HepG2 (cell line): ENCODE data around the gene RNPEPL1. TPM values are rescaled to one million over a fixed set of nuclear protein-coding genes. Genes with fewer than 3 reads are reported as not detected.

Experiments
- ATAC-seq: fragments of 200-7000 bp; cut with Tn5 transposase; 3 replicates; pipeline ENCODE4 v1.9.1; 2020; ENCODE audit warnings: mild to moderate bottlenecking, moderate library complexity
- BruUV-seq: library from RNA; stranded (reverse); fragments of 400-500 nt; replicated peaks from 2 replicates; lab custom pipeline; 2021; lab: Mats Ljungman, UMichigan
- CTCF ChIA-PET: fragments of 300-600 bp; formaldehyde crosslinking; extraction: SDS; loops from one replicate; lab custom pipeline; 2021; ENCODE audit warnings: low total read pairs, inconsistent platforms, low intra/inter-chr PET ratio; lab: Yijun Ruan, JAX
- POLR2A ChIA-PET: fragments of 350-600 bp; sonication (Branson Sonifier 250); formaldehyde crosslinking; loops from one replicate; lab custom pipeline; 2020; ENCODE audit warnings: antibody characterized with exemption, inconsistent platforms; lab: Yijun Ruan, JAX
- DNase-seq: peaks from one replicate; pipeline ENCODE4 v3.0.0-alpha.2; 2015; ENCODE audit warnings: low spot score
- FAIRE-seq: peaks from 3 replicates; lab custom pipeline; 2011; peaks lifted over from hg19 to GRCh38; lab: Jason Lieb, UNC
- H2AFZ ChIP-seq: one replicate; pipeline ENCODE4 v1.6.1; 2011; ENCODE audit warnings: low read length, inconsistent platforms
- H3K27ac ChIP-seq: fragments of 300-600 bp; 3 replicates; pipeline ENCODE4 v1.8.0; 2011; ENCODE audit warnings: mixed run types, mild to moderate bottlenecking, mixed read lengths, low read length, inconsistent platforms; ENCODE audit not compliant: insufficient read depth; ENCODE audit errors: extremely low read length
- H3K27me3 ChIP-seq, 2 experiments: fragments of 200-600 bp in 1 of 2; 2 replicates in 1 of 2; 3 replicates in 1 of 2; pipeline versions ENCODE4 v1.6.0 to v1.8.0; 2011; ENCODE audit warnings: low read length in 2 of 2, mild to moderate bottlenecking in 2 of 2, moderate library complexity in 2 of 2, inconsistent platforms in 1 of 2; ENCODE audit not compliant: insufficient read depth in 2 of 2, control insufficient read depth in 1 of 2
- H3K36me3 ChIP-seq, 2 experiments: fragments of 200-600 bp in 1 of 2; replicated peaks in 1 of 2; 2 replicates in 1 of 2; 3 replicates in 1 of 2; pipeline versions ENCODE4 v1.5.1 to v1.8.0; 2011; ENCODE audit warnings: low read length in 2 of 2, inconsistent platforms in 1 of 2; ENCODE audit not compliant: insufficient read depth in 2 of 2, control insufficient read depth in 1 of 2
- H3K4me1 ChIP-seq: 2 replicates; pipeline ENCODE4 v1.5.1; 2012; ENCODE audit warnings: low read length, inconsistent platforms; ENCODE audit not compliant: insufficient read depth
- H3K4me2 ChIP-seq: 2 replicates; pipeline ENCODE4 v1.6.0; 2011; ENCODE audit warnings: low read depth, low read length, inconsistent platforms
- H3K4me3 ChIP-seq, 3 experiments: fragments of 200-600 bp in 1 of 3; sonication (generic), shearing (Covaris generic) in 1 of 3; replicated peaks in 1 of 3; 2 replicates each; pipeline ENCODE4 v1.5.1; 2011 to 2016; ENCODE audit warnings: low read length in 3 of 3, inconsistent platforms in 2 of 3, low read depth in 2 of 3, mild to moderate bottlenecking in 2 of 3, control low read depth in 1 of 3, mixed read lengths in 1 of 3; ENCODE audit not compliant: insufficient read depth in 1 of 3
- H3K79me2 ChIP-seq: one replicate; pipeline ENCODE4 v1.6.1; 2011; ENCODE audit warnings: low read length, inconsistent platforms; ENCODE audit not compliant: insufficient read depth
- H3K9ac ChIP-seq: 2 replicates; pipeline ENCODE4 v1.6.0; 2011; ENCODE audit warnings: mild to moderate bottlenecking, low read depth, low read length, inconsistent platforms; ENCODE audit not compliant: insufficient read depth
- H3K9me3 ChIP-seq: 2 replicates; pipeline ENCODE4 v1.5.1; 2012; ENCODE audit warnings: mild to moderate bottlenecking, low read length
- H4K20me1 ChIP-seq: 2 replicates; pipeline ENCODE4 v1.6.0; 2011; ENCODE audit warnings: inconsistent platforms, mild to moderate bottlenecking, low read length, moderate library complexity; ENCODE audit not compliant: insufficient read depth
- RBFOX2 ChIP-seq: fragments of 200-400 bp; formaldehyde crosslinking; IDR thresholded peaks from 2 replicates; pipeline ENCODE4 v1.6.1; 2017; ENCODE audit warnings: low read depth, mild to moderate bottlenecking, low read length
- ZNF441 ChIP-seq: sonication (generic); formaldehyde crosslinking; IDR thresholded peaks from 2 replicates; pipeline ENCODE4 v1.7.0; 2021; ENCODE audit warnings: missing genetic modification reagents, borderline replicate concordance
- ZNF501 ChIP-seq: sonication (generic); formaldehyde crosslinking; IDR thresholded peaks from 2 replicates; pipeline ENCODE4 v1.5.1; 2020; ENCODE audit warnings: mild to moderate bottlenecking, moderate library complexity, missing genetic modification reagents
- WGBS: methylation state at CpG from one replicate; pipeline ENCODE4 v1.1.6; 2017; ENCODE audit warnings: low lambda C conversion rate; 5-methylcytosine and 5-hydroxymethylcytosine counted together
- in situ Hi-C: cut with HindIII; loops from 2 replicates; pipeline ENCODE4 v1.10.0; 2017; ENCODE audit warnings: low pct_unique_long_range_greater_than_20kb; ENCODE audit not compliant: extremely low pct_ligation_motif_present
- intact Hi-C: fragments of 100-400 bp; cut with micrococcal nuclease; formaldehyde crosslinking; loops from one replicate; pipeline ENCODE4 v1.10.0; 2022; ENCODE audit not compliant: unreplicated experiment
- polyA plus RNA-seq, 8 experiments: library from polyadenylated mRNA; depleted of rRNA in 3 of 8; stranded (reverse) in 7 of 8; unstranded in 1 of 8; fragments of >200 nt; fragmentation: Illumina TruSeq in 4 of 8; extraction: Trizol in 4 of 8; gene quantifications; 2 replicates each; pipeline versions ENCODE4 v1.2.1 to v1.2.3, GENCODE V29; 2011 to 2016; ENCODE audit warnings: low read depth in 4 of 8, missing spikeins in 1 of 8, mixed read lengths in 1 of 8; ENCODE audit not compliant: insufficient read depth in 1 of 8
- total RNA-seq, 5 experiments: library from RNA; depleted of rRNA; stranded (reverse); fragments of >200 nt; fragmentation: Illumina TruSeq; extraction: Trizol; gene quantifications; 2 replicates each; pipeline ENCODE4 v1.2.3, GENCODE V29; 2016; ENCODE audit warnings: low read depth in 1 of 5
- TF ChIP-seq, protein P1 (sequence below): sonication (generic); formaldehyde crosslinking; IDR thresholded peaks from 2 replicates; pipeline ENCODE4 v1.5.1; 2020; ENCODE audit warnings: mild to moderate bottlenecking, missing genetic modification reagents, moderate library complexity

RNPEPL1 gene
- total and polyA plus RNA-seq, 2 of the 13 experiments (the other 11 are each of a cell fraction or from before 2014, with no cell fraction given), result 13.0 to 18.0 TPM

DNA sequence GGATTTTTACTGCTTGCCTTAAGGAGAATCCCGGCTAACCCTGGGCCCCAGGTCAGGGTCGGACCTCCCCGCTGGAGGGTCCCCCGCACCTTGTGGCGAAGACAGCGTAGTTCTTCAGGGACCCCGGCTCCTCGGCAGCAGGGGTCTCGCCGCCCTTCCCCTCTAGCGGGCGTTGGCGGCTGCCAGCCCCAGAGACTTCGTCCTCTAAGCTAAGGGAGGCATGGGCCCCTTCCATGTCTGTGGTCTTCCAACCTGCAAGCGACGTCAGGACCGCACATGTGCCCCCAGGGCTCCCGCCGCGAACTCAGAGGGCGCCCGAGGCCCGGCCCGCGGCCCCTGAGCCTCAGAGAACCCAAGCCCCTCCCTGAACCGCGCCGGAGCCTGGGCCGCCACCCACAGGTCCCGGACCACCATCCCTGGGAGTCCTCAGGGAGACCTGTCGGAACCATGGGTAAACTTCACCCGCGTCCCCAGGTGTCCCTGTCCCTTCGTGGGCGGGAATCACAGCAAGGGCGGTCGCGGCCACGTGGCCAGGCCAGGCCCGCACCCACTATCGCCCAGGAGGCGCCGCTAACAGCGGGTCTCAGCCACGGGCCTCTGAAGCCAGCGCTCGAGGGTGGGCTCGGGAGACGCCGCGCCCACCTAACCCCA, 11.1 kb upstream of the RNPEPL1 start:
- no peak overlapping the region for H3K9ac ChIP-seq
- no peaks in the 10 kb centered on the region for H4K20me1 ChIP-seq
- peak overlapping the region; percentile 29 for H3K27ac ChIP-seq
- H3K79me2 ChIP-seq, result peaks cover 30% of the 10 kb centered on the region
- POLR2A ChIA-PET, result interaction anchor here (1.0 to 2.7 kb wide), 3 partner anchors 9 to 29 kb away, joined by 3 to 12 read pairs (median 5); partner anchors contain the start of gene CAPN10
- BruUV-seq, result no TSS peak
- ATAC-seq, result no peak
- in situ Hi-C loops, result loop anchor here (25.0 kb wide), 1 partner anchor 655 kb away; no protein-coding TSS in a partner anchor
- no peak for FAIRE-seq
- intact Hi-C loops, result no loop called here
- 99% methylated on average over 41 of the region's 51 CpGs for WGBS
- no peak overlapping the region for H3K4me3 ChIP-seq
- H3K4me1 ChIP-seq, result peaks cover 42% of the 10 kb centered on the region
- 0 out of 2 replicates have a peak, but pooled peaks have one; percentile 54 for TF ChIP-seq RBFOX2
- TF ChIP-seq ZNF501, result 0 out of 2 replicates have a peak, but pooled peaks have one; percentile 28
- TF ChIP-seq, protein P1, sequence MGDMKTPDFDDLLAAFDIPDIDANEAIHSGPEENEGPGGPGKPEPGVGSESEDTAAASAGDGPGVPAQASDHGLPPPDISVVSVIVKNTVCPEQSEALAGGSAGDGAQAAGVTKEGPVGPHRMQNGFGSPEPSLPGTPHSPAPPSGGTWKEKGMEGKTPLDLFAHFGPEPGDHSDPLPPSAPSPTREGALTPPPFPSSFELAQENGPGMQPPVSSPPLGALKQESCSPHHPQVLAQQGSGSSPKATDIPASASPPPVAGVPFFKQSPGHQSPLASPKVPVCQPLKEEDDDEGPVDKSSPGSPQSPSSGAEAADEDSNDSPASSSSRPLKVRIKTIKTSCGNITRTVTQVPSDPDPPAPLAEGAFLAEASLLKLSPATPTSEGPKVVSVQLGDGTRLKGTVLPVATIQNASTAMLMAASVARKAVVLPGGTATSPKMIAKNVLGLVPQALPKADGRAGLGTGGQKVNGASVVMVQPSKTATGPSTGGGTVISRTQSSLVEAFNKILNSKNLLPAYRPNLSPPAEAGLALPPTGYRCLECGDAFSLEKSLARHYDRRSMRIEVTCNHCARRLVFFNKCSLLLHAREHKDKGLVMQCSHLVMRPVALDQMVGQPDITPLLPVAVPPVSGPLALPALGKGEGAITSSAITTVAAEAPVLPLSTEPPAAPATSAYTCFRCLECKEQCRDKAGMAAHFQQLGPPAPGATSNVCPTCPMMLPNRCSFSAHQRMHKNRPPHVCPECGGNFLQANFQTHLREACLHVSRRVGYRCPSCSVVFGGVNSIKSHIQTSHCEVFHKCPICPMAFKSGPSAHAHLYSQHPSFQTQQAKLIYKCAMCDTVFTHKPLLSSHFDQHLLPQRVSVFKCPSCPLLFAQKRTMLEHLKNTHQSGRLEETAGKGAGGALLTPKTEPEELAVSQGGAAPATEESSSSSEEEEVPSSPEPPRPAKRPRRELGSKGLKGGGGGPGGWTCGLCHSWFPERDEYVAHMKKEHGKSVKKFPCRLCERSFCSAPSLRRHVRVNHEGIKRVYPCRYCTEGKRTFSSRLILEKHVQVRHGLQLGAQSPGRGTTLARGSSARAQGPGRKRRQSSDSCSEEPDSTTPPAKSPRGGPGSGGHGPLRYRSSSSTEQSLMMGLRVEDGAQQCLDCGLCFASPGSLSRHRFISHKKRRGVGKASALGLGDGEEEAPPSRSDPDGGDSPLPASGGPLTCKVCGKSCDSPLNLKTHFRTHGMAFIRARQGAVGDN (CRISPR knock-in tag), result peak; percentile 38; the same call in 1 of the 2 replicates
- no peak for TF ChIP-seq ZNF441 (CRISPR knock-in tag)
- H3K9me3 ChIP-seq, result no peaks in the 10 kb centered on the region
- CTCF ChIA-PET, result no interaction called here
- no peaks in the 10 kb centered on the region for H3K27me3 ChIP-seq
- H3K36me3 ChIP-seq, result peaks cover 15 to 28% of the 10 kb centered on the region in 2 experiments
- no peak for DNase-seq
- no peak overlapping the region for H3K4me2 ChIP-seq
- no peak overlapping the region for H2AFZ ChIP-seq
